ENCODE data around the gene ACAN.
A peak's percentile ranks its signal among the peaks of the same experiment; 100 is the strongest.

Gene ACAN

DNA sequence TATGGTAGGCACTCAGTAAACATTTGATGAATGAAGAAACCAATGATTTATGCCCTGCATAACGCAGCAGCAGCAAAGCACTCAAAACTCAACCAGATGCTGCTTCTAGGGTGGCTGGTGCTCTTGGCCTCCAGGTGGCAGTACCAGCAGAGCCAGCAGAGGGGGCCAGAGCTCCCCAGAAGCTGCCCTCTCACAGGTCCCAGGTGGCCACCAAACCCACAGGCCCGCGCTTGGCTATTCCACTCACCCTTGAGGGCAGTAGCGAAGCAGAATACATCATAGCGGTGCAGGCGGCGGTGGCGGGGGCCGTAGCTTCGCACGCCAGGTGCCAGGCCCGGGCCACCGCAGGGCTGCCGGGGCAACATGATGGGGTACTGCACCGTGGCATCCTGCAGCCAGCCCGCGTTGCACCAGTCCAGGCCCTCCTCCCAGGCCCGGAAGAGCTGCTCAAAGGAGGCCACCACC, 75.5 kb downstream of the ACAN start:
- TF ChIP-seq CTCF (IDR thresholded peaks at IDR 0.05; ENCODE audit: borderline replicate concordance, insufficient read depth, low read depth, low read length) = peak; percentile 79

DNA sequence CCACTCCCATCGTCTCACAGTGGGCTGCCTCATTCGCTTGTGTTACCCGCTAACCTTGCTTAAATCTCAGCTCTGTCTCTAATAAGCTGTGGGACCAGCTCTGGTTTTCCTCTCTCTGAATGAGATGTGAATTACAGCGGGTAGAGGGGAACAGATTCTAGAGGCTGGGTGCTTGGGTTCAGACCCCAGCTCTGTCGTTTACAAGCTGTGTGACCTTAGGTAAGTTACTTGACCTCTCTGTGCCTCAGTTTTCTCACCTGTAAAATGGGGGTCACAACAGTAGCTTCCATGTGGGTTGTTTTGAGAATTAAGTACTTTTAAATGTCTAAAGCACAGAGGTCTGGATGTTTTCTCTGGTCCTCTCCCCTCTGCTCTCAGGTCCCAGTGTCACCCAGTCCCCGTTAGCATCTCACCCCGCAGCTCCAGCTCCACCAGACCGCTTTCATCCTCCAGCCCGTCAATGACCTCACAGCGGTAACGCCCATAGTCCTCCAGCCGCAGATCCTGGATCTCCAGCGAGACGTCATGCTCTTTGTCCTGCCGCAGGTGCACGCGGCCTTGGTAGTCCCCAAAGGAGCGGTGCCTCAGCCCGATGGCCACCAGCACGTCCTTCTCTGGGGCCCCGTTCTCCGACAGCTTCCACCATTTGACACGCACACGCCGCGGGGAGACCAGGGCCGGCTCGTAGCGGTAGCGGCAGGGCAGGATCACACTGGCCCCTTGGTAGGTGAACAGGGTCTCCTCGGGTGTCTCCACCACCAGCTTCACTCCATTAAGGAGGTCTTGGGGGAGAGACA, 77.9 kb downstream of the ACAN start:
- H3K4me3 ChIP-seq (ENCODE audit: low read depth, low read length) = no peak overlapping the region
- no peak for TF ChIP-seq CTCF (IDR thresholded peaks at IDR 0.05; ENCODE audit: borderline replicate concordance, insufficient read depth, low read depth, low read length)

More for the DNA sequence above, 75.5 kb downstream of the ACAN start:
- H3K4me3 ChIP-seq (ENCODE audit: low read depth, low read length) = no peak overlapping the region

DNA sequence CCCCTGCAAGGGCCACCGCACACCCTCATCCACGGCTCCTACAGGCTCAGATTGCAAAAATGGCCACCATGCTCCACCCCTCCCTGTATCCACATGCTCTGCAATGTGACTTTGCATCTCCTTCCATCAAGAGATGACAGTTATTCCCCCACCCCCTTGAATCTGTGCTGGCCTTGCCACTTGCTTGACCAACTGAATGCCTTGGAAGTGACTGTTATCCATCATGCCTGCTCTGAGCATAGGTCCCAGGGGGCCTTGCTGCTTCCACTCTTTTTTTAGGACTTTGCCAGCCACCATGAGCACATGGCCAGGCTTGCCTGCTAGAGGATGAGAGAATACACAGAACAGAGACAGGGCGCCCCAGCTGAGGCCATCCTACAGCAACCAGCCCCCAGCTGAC, 78.5 kb downstream of the ACAN start:
- no peak overlapping the region for H3K4me3 ChIP-seq (ENCODE audit: low read depth, low read length)
- TF ChIP-seq CTCF (IDR thresholded peaks at IDR 0.05; ENCODE audit: borderline replicate concordance, insufficient read depth, low read depth, low read length) = no peak

DNA sequence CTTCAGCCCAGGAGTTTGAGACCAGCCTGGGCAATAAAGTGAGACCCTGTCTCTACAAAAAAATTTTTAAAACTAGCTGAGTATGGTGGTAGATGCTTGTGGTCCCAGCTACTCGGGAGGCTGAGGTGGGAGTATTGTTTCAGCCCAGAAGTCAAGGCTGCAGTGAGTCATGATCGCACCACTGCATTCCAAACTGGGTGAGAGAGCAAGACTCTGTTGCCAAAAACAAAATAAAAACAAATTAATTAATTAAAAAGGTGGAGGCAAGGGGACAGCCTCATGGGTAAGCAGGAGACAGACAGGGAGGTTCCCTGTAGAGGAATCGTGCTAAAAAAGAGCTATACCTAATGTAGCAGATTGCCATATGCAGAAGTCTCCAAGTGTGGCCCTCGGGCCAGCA, 79.5 kb downstream of the ACAN start:
- TF ChIP-seq CTCF (IDR thresholded peaks at IDR 0.05; ENCODE audit: borderline replicate concordance, insufficient read depth, low read depth, low read length) = no peak
- no peak overlapping the region for H3K4me3 ChIP-seq (ENCODE audit: low read depth, low read length)

DNA sequence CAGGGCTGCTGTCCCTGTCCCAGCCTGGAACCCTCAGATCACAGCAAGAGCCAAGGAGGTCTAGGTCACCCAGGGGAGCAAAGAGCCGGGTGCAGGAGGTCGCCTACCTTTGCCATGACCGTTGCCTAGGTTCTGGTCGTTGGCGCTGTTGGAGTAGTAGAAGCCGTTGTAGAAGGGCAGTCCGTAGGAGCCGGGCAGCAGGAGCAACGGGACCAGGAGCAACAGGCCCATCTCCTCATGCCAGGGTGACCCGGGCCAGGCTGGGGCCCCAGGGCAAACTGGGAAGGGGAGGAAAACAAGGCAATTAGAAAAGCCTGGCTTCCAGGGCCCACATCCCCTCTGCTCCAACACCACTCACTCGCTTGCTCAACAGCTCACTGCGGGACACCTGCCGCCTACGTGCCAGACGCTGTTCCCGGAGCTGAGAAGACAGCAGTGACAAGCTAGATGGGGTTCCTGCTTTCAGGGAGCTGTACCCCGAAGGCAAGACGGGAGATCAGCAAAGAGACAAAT, 83.9 kb downstream of the ACAN start:
- TF ChIP-seq CTCF (IDR thresholded peaks at IDR 0.05; ENCODE audit: borderline replicate concordance, insufficient read depth, low read depth, low read length) = no peak
- no peak overlapping the region for H3K4me3 ChIP-seq (ENCODE audit: low read depth, low read length)

GRCh38 chr15:88888719-88889118, 85.5 kb downstream of the ACAN start:
- TF ChIP-seq CTCF (IDR thresholded peaks at IDR 0.05; ENCODE audit: borderline replicate concordance, insufficient read depth, low read depth, low read length) = no peak
- no peak overlapping the region for H3K4me3 ChIP-seq (ENCODE audit: low read depth, low read length)

- H3K4me3 ChIP-seq (ENCODE audit: low read depth, low read length) = no peak overlapping the region
- no peak for TF ChIP-seq CTCF (IDR thresholded peaks at IDR 0.05; ENCODE audit: borderline replicate concordance, insufficient read depth, low read depth, low read length)
Measured at GRCh38 chr15:88890495-88890894, 87.3 kb downstream of the ACAN start.
